ENCODE results near the gene OXCT2.

The OXCT2 gene

GRCh38 chr1:39732730-39733129 lies 38.4 kb downstream of the OXCT2 start:
- Histone ChIP-seq H3K36me3 (ENCODE audit: control insufficient read depth, insufficient read depth, low read length) (no peaks in the 10 kb centered on the region), H3K27me3 (ENCODE audit: control insufficient read depth, insufficient read depth, low read length) (peaks cover 9% of the 10 kb centered on the region), H3K4me1 (ENCODE audit: control insufficient read depth, insufficient read depth, low read length) (no peaks in the 10 kb centered on the region), H3K9ac (ENCODE audit: low read length) (no peak overlapping the region), H3K27ac (ENCODE audit: low read depth, low read length) (no peak overlapping the region), H3K4me3 (ENCODE audit: low read length) (no peak overlapping the region)

GRCh38 chr1:39729842-39730241 lies 41.3 kb downstream of the OXCT2 start:
- H3K9ac ChIP-seq (ENCODE audit: low read length) = no peak overlapping the region
- H3K4me3 ChIP-seq (ENCODE audit: low read length) = no peak overlapping the region
- peaks cover 10% of the 10 kb centered on the region for H3K27me3 ChIP-seq (ENCODE audit: control insufficient read depth, insufficient read depth, low read length)
- no peaks in the 10 kb centered on the region for H3K4me1 ChIP-seq (ENCODE audit: control insufficient read depth, insufficient read depth, low read length)
- H3K27ac ChIP-seq (ENCODE audit: low read depth, low read length) = no peak overlapping the region
- no peaks in the 10 kb centered on the region for H3K36me3 ChIP-seq (ENCODE audit: control insufficient read depth, insufficient read depth, low read length)

GRCh38 chr1:39729030-39729429 lies 42.1 kb downstream of the OXCT2 start:
- Histone ChIP-seq H3K4me3 (ENCODE audit: low read length) (no peak overlapping the region), H3K4me1 (ENCODE audit: control insufficient read depth, insufficient read depth, low read length) (no peaks in the 10 kb centered on the region), H3K9ac (ENCODE audit: low read length) (no peak overlapping the region), H3K27ac (ENCODE audit: low read depth, low read length) (no peak overlapping the region), H3K36me3 (ENCODE audit: control insufficient read depth, insufficient read depth, low read length) (no peaks in the 10 kb centered on the region), H3K27me3 (ENCODE audit: control insufficient read depth, insufficient read depth, low read length) (peaks cover 10% of the 10 kb centered on the region)

GRCh38 chr1:39727932-39728317 lies 43.2 kb downstream of the OXCT2 start:
- Histone ChIP-seq H3K4me1 (ENCODE audit: control insufficient read depth, insufficient read depth, low read length) (no peaks in the 10 kb centered on the region), H3K9ac (ENCODE audit: low read length) (no peak overlapping the region), H3K36me3 (ENCODE audit: control insufficient read depth, insufficient read depth, low read length) (no peaks in the 10 kb centered on the region), H3K4me3 (ENCODE audit: low read length) (no peak overlapping the region), H3K27ac (ENCODE audit: low read depth, low read length) (no peak overlapping the region), H3K27me3 (ENCODE audit: control insufficient read depth, insufficient read depth, low read length) (peaks cover 10% of the 10 kb centered on the region)

GRCh38 chr1:39727221-39727931 lies 43.8 kb downstream of the OXCT2 start:
- H3K9ac ChIP-seq (ENCODE audit: low read length) = no peak overlapping the region
- peaks cover 8% of the 10 kb centered on the region for H3K27me3 ChIP-seq (ENCODE audit: control insufficient read depth, insufficient read depth, low read length)
- H3K4me1 ChIP-seq (ENCODE audit: control insufficient read depth, insufficient read depth, low read length) = no peaks in the 10 kb centered on the region
- H3K36me3 ChIP-seq (ENCODE audit: control insufficient read depth, insufficient read depth, low read length) = no peaks in the 10 kb centered on the region
- no peak overlapping the region for H3K27ac ChIP-seq (ENCODE audit: low read depth, low read length)
- no peak overlapping the region for H3K4me3 ChIP-seq (ENCODE audit: low read length)

- Histone ChIP-seq H3K4me1 (ENCODE audit: control insufficient read depth, insufficient read depth, low read length) (no peaks in the 10 kb centered on the region), H3K4me3 (ENCODE audit: low read length) (no peak overlapping the region), H3K27me3 (ENCODE audit: control insufficient read depth, insufficient read depth, low read length) (peaks cover 7% of the 10 kb centered on the region), H3K27ac (ENCODE audit: low read depth, low read length) (no peak overlapping the region), H3K9ac (ENCODE audit: low read length) (no peak overlapping the region), H3K36me3 (ENCODE audit: control insufficient read depth, insufficient read depth, low read length) (no peaks in the 10 kb centered on the region)
Measured at GRCh38 chr1:39726600-39726999, 44.5 kb downstream of the OXCT2 start.

- no peaks in the 10 kb centered on the region for H3K4me1 ChIP-seq (ENCODE audit: control insufficient read depth, insufficient read depth, low read length)
- no peak overlapping the region for H3K27ac ChIP-seq (ENCODE audit: low read depth, low read length)
- no peaks in the 10 kb centered on the region for H3K27me3 ChIP-seq (ENCODE audit: control insufficient read depth, insufficient read depth, low read length)
- H3K9ac ChIP-seq (ENCODE audit: low read length) = no peak overlapping the region
- H3K4me3 ChIP-seq (ENCODE audit: low read length) = no peak overlapping the region
- H3K36me3 ChIP-seq (ENCODE audit: control insufficient read depth, insufficient read depth, low read length) = no peaks in the 10 kb centered on the region
Measured at GRCh38 chr1:39722495-39722894, 48.7 kb downstream of the OXCT2 start.

GRCh38 chr1:39721664-39722063 lies 49.5 kb downstream of the OXCT2 start:
- Histone ChIP-seq H3K4me1 (ENCODE audit: control insufficient read depth, insufficient read depth, low read length) (no peaks in the 10 kb centered on the region), H3K4me3 (ENCODE audit: low read length) (no peak overlapping the region), H3K27me3 (ENCODE audit: control insufficient read depth, insufficient read depth, low read length) (no peaks in the 10 kb centered on the region), H3K9ac (ENCODE audit: low read length) (no peak overlapping the region), H3K27ac (ENCODE audit: low read depth, low read length) (no peak overlapping the region), H3K36me3 (ENCODE audit: control insufficient read depth, insufficient read depth, low read length) (no peaks in the 10 kb centered on the region)

GRCh38 chr1:39720094-39720999 lies 50.8 kb downstream of the OXCT2 start:
- Histone ChIP-seq H3K9ac (ENCODE audit: low read length) (no peak overlapping the region), H3K36me3 (ENCODE audit: control insufficient read depth, insufficient read depth, low read length) (no peaks in the 10 kb centered on the region), H3K27me3 (ENCODE audit: control insufficient read depth, insufficient read depth, low read length) (no peaks in the 10 kb centered on the region), H3K4me3 (ENCODE audit: low read length) (no peak overlapping the region), H3K27ac (ENCODE audit: low read depth, low read length) (no peak overlapping the region), H3K4me1 (ENCODE audit: control insufficient read depth, insufficient read depth, low read length) (no peaks in the 10 kb centered on the region)

Measured in rectal smooth muscle tissue (tissue), 1 donor.